Peyer's patch (tissue), 4 donors: Measurements from ENCODE around the gene KCNJ9.

Experiments
- POLR2A ChIP-seq, 2 donors: fragments of 450-650 bp; IDR thresholded peaks; one replicate each; pipeline ENCODE4 v1.5.1; 2017; ENCODE audit warnings: antibody characterized with exemption in 2 of 2, mild to moderate bottlenecking in 2 of 2, moderate library complexity in 2 of 2
- TF ChIP-seq, protein P1 (sequence below), 6 experiments: fragments of 450-650 bp in 4 of 6; fragments of 200-600 bp in 2 of 6; sonication (generic) in 1 of 6; IDR thresholded peaks; one replicate each; pipeline ENCODE4 v1.5.1; 2017 to 2019; ENCODE audit warnings: antibody characterized with exemption in 6 of 6, mild to moderate bottlenecking in 3 of 6, moderate library complexity in 1 of 6

DNA sequence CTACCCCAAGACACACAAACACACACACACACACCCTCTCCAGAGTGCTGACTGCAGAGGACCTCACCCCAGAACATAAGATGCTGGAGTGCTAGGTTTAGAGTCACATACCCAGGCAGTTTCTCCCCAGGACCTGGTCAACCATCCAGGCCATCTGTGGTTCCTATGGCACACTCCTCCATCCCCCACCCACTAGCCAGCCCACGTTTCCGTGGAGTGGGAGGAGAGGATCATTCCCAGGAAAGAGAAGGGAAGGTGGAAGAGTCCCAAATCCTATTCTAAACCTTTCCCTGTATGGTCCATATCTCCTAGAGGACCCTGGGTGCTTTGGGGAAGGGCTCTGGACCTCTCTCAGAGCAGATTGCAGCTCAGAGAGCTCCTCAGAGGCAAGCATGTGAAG, 1.1 kb downstream of the KCNJ9 start:
- TF ChIP-seq, protein P1, sequence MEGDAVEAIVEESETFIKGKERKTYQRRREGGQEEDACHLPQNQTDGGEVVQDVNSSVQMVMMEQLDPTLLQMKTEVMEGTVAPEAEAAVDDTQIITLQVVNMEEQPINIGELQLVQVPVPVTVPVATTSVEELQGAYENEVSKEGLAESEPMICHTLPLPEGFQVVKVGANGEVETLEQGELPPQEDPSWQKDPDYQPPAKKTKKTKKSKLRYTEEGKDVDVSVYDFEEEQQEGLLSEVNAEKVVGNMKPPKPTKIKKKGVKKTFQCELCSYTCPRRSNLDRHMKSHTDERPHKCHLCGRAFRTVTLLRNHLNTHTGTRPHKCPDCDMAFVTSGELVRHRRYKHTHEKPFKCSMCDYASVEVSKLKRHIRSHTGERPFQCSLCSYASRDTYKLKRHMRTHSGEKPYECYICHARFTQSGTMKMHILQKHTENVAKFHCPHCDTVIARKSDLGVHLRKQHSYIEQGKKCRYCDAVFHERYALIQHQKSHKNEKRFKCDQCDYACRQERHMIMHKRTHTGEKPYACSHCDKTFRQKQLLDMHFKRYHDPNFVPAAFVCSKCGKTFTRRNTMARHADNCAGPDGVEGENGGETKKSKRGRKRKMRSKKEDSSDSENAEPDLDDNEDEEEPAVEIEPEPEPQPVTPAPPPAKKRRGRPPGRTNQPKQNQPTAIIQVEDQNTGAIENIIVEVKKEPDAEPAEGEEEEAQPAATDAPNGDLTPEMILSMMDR (IDR thresholded peaks at IDR 0.05), result no peak
- TF ChIP-seq POLR2A (IDR thresholded peaks at IDR 0.05), result no peak
